Activated naive CD8-positive, alpha-beta T cell treated with anti-CD3 and anti-CD28 coated beads, Interleukin-2, amount 10 ng/mL, durations not matched to agents 7 days and 5 days (primary cell): Measurements from ENCODE around the gene C16orf92. TPM values are rescaled to one million over a fixed set of nuclear protein-coding genes. Genes with fewer than 3 reads are reported as not detected.

ENCODE experiments used
- ATAC-seq: fragments of 150-1000 bp; cut with Tn5 transposase; one replicate; pipeline ENCODE4 v1.10.0; 2021; ENCODE audit warnings: low read depth, moderate library complexity
- POLR2A ChIA-PET: fragments of 350-600 bp; sonication (Branson Sonifier 250); formaldehyde crosslinking; loops from one replicate; lab custom pipeline; 2021; ENCODE audit warnings: antibody characterized with exemption; lab: Charles Lee
- DNase-seq: peaks from one replicate; pipeline ENCODE4 v3.0.0; 2021
- H3K27ac Mint-ChIP-seq: one replicate; pipeline ENCODE4 v1.8.0; 2022; ENCODE audit warnings: mild to moderate bottlenecking, mixed read lengths
- H3K27me3 Mint-ChIP-seq: one replicate; pipeline ENCODE4 v1.8.0; 2022; ENCODE audit warnings: mild to moderate bottlenecking, moderate library complexity, mixed read lengths
- H3K36me3 Mint-ChIP-seq: one replicate; pipeline ENCODE4 v1.8.0; 2021; ENCODE audit warnings: mild to moderate bottlenecking, mixed read lengths
- H3K4me1 Mint-ChIP-seq: one replicate; pipeline ENCODE4 v1.8.0; 2021; ENCODE audit warnings: mixed read lengths
- H3K4me3 Mint-ChIP-seq: one replicate; pipeline ENCODE4 v1.8.0; 2022; ENCODE audit warnings: mild to moderate bottlenecking, moderate library complexity, mixed read lengths
- H3K9me3 Mint-ChIP-seq: one replicate; pipeline ENCODE4 v1.8.0; 2021; ENCODE audit warnings: mixed read lengths
- total RNA-seq, 2 experiments: library from RNA; stranded (reverse); gene quantifications; one replicate each; pipeline ENCODE4 v1.2.3, GENCODE V29; 2021

C16orf92 gene
- total RNA-seq, 2 experiments from 2014 or later, result not detected

- no peak for ATAC-seq
- no peaks in the 10 kb centered on the region for H3K9me3 Mint-ChIP-seq
Observed at GRCh38 chr16:29992344-29992967, 30.5 kb upstream of the C16orf92 start.

GRCh38 chr16:29993191-29993902, 29.7 kb upstream of the C16orf92 start:
- Mint-ChIP-seq H3K27ac (no peak overlapping the region), H3K36me3 (peaks cover 19% of the 10 kb centered on the region), H3K4me1 (peaks cover 21% of the 10 kb centered on the region), H3K27me3 (no peaks in the 10 kb centered on the region), H3K4me3 (no peak overlapping the region), H3K9me3 (no peaks in the 10 kb centered on the region)
- DNase-seq (no peak), ATAC-seq (no peak)
- POLR2A ChIA-PET, result interaction anchor here (1.0 to 6.8 kb wide), 4 partner anchors 11 to 145 kb away, joined by 3 to 73 read pairs (median 16); partner anchors contain the start of genes TAOK2 and TMEM219

More at GRCh38 chr16:29992344-29992967, 30.5 kb upstream of the C16orf92 start:
- peaks cover 17% of the 10 kb centered on the region for H3K4me1 Mint-ChIP-seq
- H3K27ac Mint-ChIP-seq, result peak overlapping the region; percentile 54
- peak overlapping the region; percentile 37 for H3K4me3 Mint-ChIP-seq
- H3K36me3 Mint-ChIP-seq, result peaks cover 14% of the 10 kb centered on the region
- POLR2A ChIA-PET, result interaction anchor here (1.8 to 6.8 kb wide), 2 partner anchors 18 to 66 kb away, joined by 5 to 73 read pairs; partner anchors contain the start of genes KCTD13 and TAOK2
- no peaks in the 10 kb centered on the region for H3K27me3 Mint-ChIP-seq
- no peak for DNase-seq

- H3K27ac Mint-ChIP-seq, result peak overlapping the region; percentile 97
- no peaks in the 10 kb centered on the region for H3K27me3 Mint-ChIP-seq
- DNase-seq, result no peak
- H3K4me3 Mint-ChIP-seq, result peak overlapping the region; percentile 98
- H3K36me3 Mint-ChIP-seq, result peaks cover 19% of the 10 kb centered on the region
- POLR2A ChIA-PET, result interaction anchor here (1.0 to 6.8 kb wide), 8 partner anchors 9 to 262 kb away, joined by 3 to 73 read pairs (median 4); partner anchors contain the start of genes ALDOA, PAGR1, TAOK2 and TMEM219
- no peak for ATAC-seq
- H3K4me1 Mint-ChIP-seq, result peaks cover 21% of the 10 kb centered on the region
- no peaks in the 10 kb centered on the region for H3K9me3 Mint-ChIP-seq
Observed at GRCh38 chr16:29993903-29994599, 28.9 kb upstream of the C16orf92 start.

- Mint-ChIP-seq H3K4me3 (peak overlapping the region; percentile 98), H3K4me1 (peaks cover 24% of the 10 kb centered on the region), H3K9me3 (no peaks in the 10 kb centered on the region), H3K27ac (peak overlapping the region; percentile 97), H3K36me3 (peaks cover 15% of the 10 kb centered on the region), H3K27me3 (no peaks in the 10 kb centered on the region)
- peak; percentile 85 for DNase-seq
- POLR2A ChIA-PET, result interaction anchor here (0.6 to 6.8 kb wide), 10 partner anchors 9 to 263 kb away, joined by 3 to 73 read pairs (median 5); partner anchors contain the start of genes ALDOA, KCTD13, KIF22 and PAGR1
- peak; percentile 54 for ATAC-seq
Observed at GRCh38 chr16:29994600-29995323, 28.2 kb upstream of the C16orf92 start.

GRCh38 chr16:29995324-29995910, 27.6 kb upstream of the C16orf92 start, which contains the start of gene HIRIP3:
Gene HIRIP3, minus strand, starts transcription at chr16:29995617. Its CDS starts 12 bp downstream, at chr16:29995605.
- DNase-seq (peak; percentile 90), ATAC-seq (peak; percentile 65)
- H3K4me3 Mint-ChIP-seq, result peak within 1 kb of the TSS; percentile 98
- H3K36me3 Mint-ChIP-seq, result peaks cover 15% of the 10 kb centered on the region
- H3K27ac Mint-ChIP-seq, result peak within 1 kb of the TSS; percentile 97
- H3K9me3 Mint-ChIP-seq, result no peaks in the 10 kb centered on the region
- peaks cover 25% of the 10 kb centered on the region for H3K4me1 Mint-ChIP-seq
- POLR2A ChIA-PET, result interaction anchor here (0.6 to 6.8 kb wide), 14 partner anchors 10 to 384 kb away, joined by 3 to 73 read pairs (median 4); partner anchors contain the start of genes ALDOA, KCTD13, KIF22 and PAGR1
- no peaks in the 10 kb centered on the region for H3K27me3 Mint-ChIP-seq

GRCh38 chr16:29995911-29996765, 26.9 kb upstream of the C16orf92 start, which contains the start of gene INO80E:
Gene INO80E, plus strand, starts transcription at chr16:29996241. Its CDS starts 70 bp downstream, at chr16:29996311.
- H3K27ac Mint-ChIP-seq, result peak within 1 kb of the TSS; percentile 97
- ATAC-seq, result peak; percentile 95
- H3K4me3 Mint-ChIP-seq, result peak within 1 kb of the TSS; percentile 98
- DNase-seq, result peak; percentile 99
- no peaks in the 10 kb centered on the region for H3K27me3 Mint-ChIP-seq
- H3K9me3 Mint-ChIP-seq, result no peaks in the 10 kb centered on the region
- H3K4me1 Mint-ChIP-seq, result peaks cover 25% of the 10 kb centered on the region
- peaks cover 15% of the 10 kb centered on the region for H3K36me3 Mint-ChIP-seq
- POLR2A ChIA-PET, result interaction anchor here (0.6 to 6.8 kb wide), 10 partner anchors 9 to 384 kb away, joined by 3 to 73 read pairs (median 4); partner anchors contain the start of genes ALDOA, KCTD13, KIF22 and TAOK2

GRCh38 chr16:29996766-29997250, 26.2 kb upstream of the C16orf92 start:
- Mint-ChIP-seq H3K27me3 (no peaks in the 10 kb centered on the region), H3K9me3 (no peaks in the 10 kb centered on the region), H3K36me3 (peaks cover 15% of the 10 kb centered on the region), H3K27ac (peak overlapping the region; percentile 97), H3K4me1 (peaks cover 25% of the 10 kb centered on the region), H3K4me3 (peak overlapping the region; percentile 98)
- ATAC-seq (no peak), DNase-seq (no peak)
- POLR2A ChIA-PET, result interaction anchor here (1.0 to 6.8 kb wide), 6 partner anchors 8 to 71 kb away, joined by 4 to 73 read pairs (median 10); partner anchors contain the start of genes KCTD13, TAOK2 and TMEM219

- POLR2A ChIA-PET, result interaction anchor here (1.1 kb wide), 1 partner anchor 26 kb away, joined by 3 read pairs; the partner anchor contains the start of gene TAOK2
Observed at GRCh38 chr16:29999605-30000004, 23.4 kb upstream of the C16orf92 start.

GRCh38 chr16:30000735-30001631, 22.0 kb upstream of the C16orf92 start:
- DNase-seq (no peak), ATAC-seq (no peak)
- Mint-ChIP-seq H3K9me3 (no peaks in the 10 kb centered on the region), H3K4me3 (no peak overlapping the region), H3K27ac (no peak overlapping the region), H3K27me3 (no peaks in the 10 kb centered on the region), H3K4me1 (peaks cover 16% of the 10 kb centered on the region), H3K36me3 (peaks cover 11% of the 10 kb centered on the region)
- POLR2A ChIA-PET, result interaction anchor here (1.1 kb wide), 1 partner anchor 28 kb away, joined by 3 read pairs; the partner anchor contains the start of gene TAOK2

More at GRCh38 chr16:29999605-30000004, 23.4 kb upstream of the C16orf92 start:
- ATAC-seq, result no peak
- Mint-ChIP-seq H3K36me3 (peaks cover 11% of the 10 kb centered on the region), H3K9me3 (no peaks in the 10 kb centered on the region), H3K4me1 (peaks cover 18% of the 10 kb centered on the region), H3K27me3 (no peaks in the 10 kb centered on the region), H3K27ac (peak overlapping the region; percentile 8), H3K4me3 (no peak overlapping the region)
- DNase-seq, result no peak
